K562 (cell line): Measurements from ENCODE around the gene ELF2. TPM values are rescaled to one million over a fixed set of nuclear protein-coding genes. Genes with fewer than 3 reads are reported as not detected.
A peak's percentile ranks its signal among the peaks of the same experiment; 100 is the strongest.

ENCODE experiments used
- ARNT ChIP-seq, 2 experiments: fragments of 450-650 bp; IDR thresholded peaks; 2 replicates each; pipeline ENCODE4 v1.6.1; 2016; ENCODE audit warnings: mild to moderate bottlenecking in 1 of 2
- DMBX1 ChIP-seq: fragments of 250-450 bp; sonication (Bioruptor Pico); IDR thresholded peaks from 2 replicates; pipeline ENCODE4 v1.8.0; 2022; ENCODE audit warnings: inconsistent platforms, mild to moderate bottlenecking, moderate library complexity, borderline replicate concordance
- DNMT1 ChIP-seq: fragments of 450-650 bp; IDR thresholded peaks from 2 replicates; pipeline ENCODE4 v1.6.1; 2016; ENCODE audit warnings: antibody characterized with exemption, mild to moderate bottlenecking
- E2F4 ChIP-seq: sonication (generic); formaldehyde crosslinking; IDR thresholded peaks from 2 replicates; pipeline ENCODE4 v1.8.0; 2022; ENCODE audit warnings: mild to moderate bottlenecking, low read depth, missing genetic modification reagents
- HMG20B ChIP-seq: fragments of 250-450 bp; sonication (Bioruptor Pico); IDR thresholded peaks from 2 replicates; pipeline ENCODE4 v1.5.0; 2021; ENCODE audit warnings: mild to moderate bottlenecking
- LARP7 ChIP-seq: fragments of 450-650 bp; IDR thresholded peaks from 2 replicates; pipeline ENCODE4 v1.6.1; 2016
- MCM7 ChIP-seq, 2 experiments: fragments of 450-650 bp; IDR thresholded peaks; 2 replicates each; pipeline ENCODE4 v1.6.1; 2016 to 2018
- MTA1 ChIP-seq: fragments of 450-650 bp; IDR thresholded peaks from 2 replicates; pipeline ENCODE4 v1.6.1; 2017; ENCODE audit warnings: borderline replicate concordance
- MYBL2 ChIP-seq, 2 experiments: fragments of 450-650 bp in 1 of 2; sonication (generic) in 1 of 2; formaldehyde crosslinking in 1 of 2; IDR thresholded peaks; 2 replicates each; pipeline versions ENCODE4 v1.6.1 to v1.8.1; 2017 to 2022; ENCODE audit warnings: borderline replicate concordance in 1 of 2, inconsistent platforms in 1 of 2, low read depth in 1 of 2, mild to moderate bottlenecking in 1 of 2, missing genetic modification reagents in 1 of 2, moderate library complexity in 1 of 2
- NFYB ChIP-seq: IDR thresholded peaks from 2 replicates; pipeline ENCODE4 v1.6.1; 2011; ENCODE audit warnings: mild to moderate bottlenecking, moderate library complexity; ENCODE audit not compliant: insufficient read length; ENCODE audit errors: extremely low read depth
- NR2F6 ChIP-seq: fragments of 450-650 bp; formaldehyde crosslinking; IDR thresholded peaks from 2 replicates; pipeline ENCODE4 v1.4.0; 2020; ENCODE audit warnings: mild to moderate bottlenecking
- PKNOX1 ChIP-seq: fragments of 450-650 bp; IDR thresholded peaks from 2 replicates; pipeline ENCODE4 v1.6.1; 2016
- RBM25 ChIP-seq: fragments of 200-400 bp; formaldehyde crosslinking; IDR thresholded peaks from 2 replicates; pipeline ENCODE4 v1.6.1; 2018; ENCODE audit warnings: low read length, low read depth, moderate library complexity; ENCODE audit not compliant: severe bottlenecking
- RHOXF2B ChIP-seq: fragments of 250-450 bp; sonication (Bioruptor Pico); conservative IDR thresholded peaks from 2 replicates; pipeline ENCODE4 v1.5.1; 2021
- SETDB1 ChIP-seq: IDR thresholded peaks from one replicate; pipeline ENCODE4 v1.6.1; 2012; ENCODE audit warnings: low read length, control low read depth, inconsistent platforms
- SIN3A ChIP-seq, 2 experiments: fragments of 150-350 bp in 1 of 2; IDR thresholded peaks; 2 replicates each; pipeline ENCODE4 v1.6.1; 2011 to 2016; ENCODE audit warnings: borderline replicate concordance in 2 of 2, low read depth in 2 of 2, low read length in 2 of 2, mild to moderate bottlenecking in 2 of 2, moderate library complexity in 2 of 2; ENCODE audit not compliant: control insufficient read depth in 1 of 2
- SRF ChIP-seq, 2 experiments: fragments of 250-450, 450-650 bp in 1 of 2; sonication (Bioruptor Pico) in 1 of 2; sonication (generic) in 1 of 2; formaldehyde crosslinking; IDR thresholded peaks; 2 replicates each; pipeline versions ENCODE4 v1.5.0 to v1.5.1; 2020 to 2022; ENCODE audit warnings: mild to moderate bottlenecking in 1 of 2, missing genetic modification reagents in 1 of 2
- ZBTB34 ChIP-seq: fragments of 250-450 bp; sonication (Bioruptor Pico); IDR thresholded peaks from 2 replicates; pipeline ENCODE4 v1.8.0; 2021; ENCODE audit warnings: mild to moderate bottlenecking, moderate library complexity
- ZBTB9 ChIP-seq: fragments of 450-650 bp; formaldehyde crosslinking; IDR thresholded peaks from 2 replicates; pipeline ENCODE4 v1.4.0; 2020; ENCODE audit warnings: mild to moderate bottlenecking, moderate library complexity
- ZNF174 ChIP-seq: fragments of 250-450 bp; sonication (Bioruptor Pico); IDR thresholded peaks from 2 replicates; pipeline ENCODE4 v1.4.0; 2020; ENCODE audit warnings: mild to moderate bottlenecking
- ZNF76 ChIP-seq: fragments of 250-450 bp; sonication (Bioruptor Pico); IDR thresholded peaks from 2 replicates; pipeline ENCODE4 v1.4.0; 2020; ENCODE audit warnings: mild to moderate bottlenecking, moderate library complexity, borderline replicate concordance
- ZSCAN32 ChIP-seq: fragments of 450-650 bp; formaldehyde crosslinking; IDR thresholded peaks from 2 replicates; pipeline ENCODE4 v1.4.0; 2020; ENCODE audit warnings: mild to moderate bottlenecking, moderate library complexity
- polyA plus RNA-seq, 8 experiments: library from polyadenylated mRNA; depleted of rRNA in 4 of 8; stranded (reverse) in 5 of 8; unstranded in 3 of 8; fragments of >200 nt; fragmentation: Nextera tagmentation in 2 of 8; fragmentation: Illumina TruSeq in 1 of 8; extraction: Ambion mirVana in 2 of 8; extraction: Trizol in 1 of 8; gene quantifications; 2 replicates each; pipeline versions ENCODE4 v1.2.1 to v1.2.3, GENCODE V29; 2011 to 2014; ENCODE audit warnings: inconsistent platforms in 1 of 8, missing spikeins in 1 of 8
- total RNA-seq, 7 experiments: library from RNA; depleted of rRNA in 6 of 7; stranded (reverse); fragments of >200 nt in 6 of 7; fragmentation: Illumina TruSeq in 2 of 7; extraction: Trizol in 2 of 7; gene quantifications; 2 replicates each; pipeline versions ENCODE4 v1.2.1 to v1.2.3, GENCODE V29; 2011 to 2021; ENCODE audit warnings: low replicate concordance in 1 of 7

The ELF2 gene
- total and polyA plus RNA-seq, 9 of the 15 experiments (the other 6 are each of a cell fraction or from before 2014, with no cell fraction given), result 9.4 to 58.7 (median 41.6) TPM

- no peak; the same call in 1 of the 2 replicates for TF ChIP-seq DMBX1
- peak; percentile 47 to 71; a peak in 3 of 4 replicates for TF ChIP-seq SIN3A (IDR thresholded peaks at IDR 0.05; ENCODE audit: borderline replicate concordance in 2 of 2, control insufficient read depth in 1 of 2, low read depth in 2 of 2, low read length in 2 of 2)
- no peak for TF ChIP-seq ZBTB9 (CRISPR knock-in tag)
- no peak for TF ChIP-seq NFYB
- TF ChIP-seq MYBL2 (IDR thresholded peaks at IDR 0.05; ENCODE audit: low read depth), result no peak
- TF ChIP-seq MYBL2 (CRISPR knock-in tag; IDR thresholded peaks at IDR 0.05; ENCODE audit: borderline replicate concordance), result no peak
- TF ChIP-seq SETDB1, result no peak
- TF ChIP-seq SRF (CRISPR knock-in tag; IDR thresholded peaks at IDR 0.05), result 0 out of 4 replicates have a peak, but pooled peaks of 1 of the 2 experiments have one; percentile 15
- TF ChIP-seq MCM7 (IDR thresholded peaks at IDR 0.05), result no peak
- TF ChIP-seq PKNOX1, result no peak
- no peak for TF ChIP-seq ARNT (IDR thresholded peaks at IDR 0.05)
- TF ChIP-seq DNMT1, result peak; percentile 82; the same call in 1 of the 2 replicates
- TF ChIP-seq HMG20B (CRISPR knock-in tag), result no peak
- TF ChIP-seq RHOXF2B (CRISPR knock-in tag), result no peak
- TF ChIP-seq ZNF76 (CRISPR knock-in tag), result no peak
- TF ChIP-seq RBM25, result no peak
- TF ChIP-seq MTA1, result 0 out of 2 replicates have a peak, but pooled peaks have one; percentile 46
- TF ChIP-seq E2F4 (CRISPR knock-in tag), result peak; percentile 67; the same call in 1 of the 2 replicates
- TF ChIP-seq ZSCAN32 (CRISPR knock-in tag), result no peak
- no peak for TF ChIP-seq NR2F6 (CRISPR knock-in tag)
- no peak for TF ChIP-seq ZNF174 (CRISPR knock-in tag)
- no peak for TF ChIP-seq ZBTB34 (CRISPR knock-in tag)
- no peak; the same call in 1 of the 2 replicates for TF ChIP-seq LARP7
Measured at GRCh38 chr4:139083956-139084803, 92.8 kb downstream of the ELF2 start (continued).
